Naive thymus-derived CD4-positive, alpha-beta T cell (primary cell): ENCODE measurements around the gene RBM33. TPM values are rescaled to one million over a fixed set of nuclear protein-coding genes. Genes with fewer than 3 reads are reported as not detected.

Experiments
- ATAC-seq: fragments of 150-1000 bp; cut with Tn5 transposase; 2 replicates; pipeline ENCODE4 v1.10.0; 2021; ENCODE audit warnings: mild to moderate bottlenecking, moderate library complexity
- CTCF ChIA-PET: fragments of 350-600 bp; sonication (Branson Sonifier 250); formaldehyde crosslinking; loops from one replicate; lab custom pipeline; 2021; ENCODE audit warnings: antibody characterized with exemption; lab: Charles Lee
- POLR2A ChIA-PET: fragments of 350-600 bp; sonication (Branson Sonifier 250); formaldehyde crosslinking; loops from one replicate; lab custom pipeline; 2021; ENCODE audit warnings: antibody characterized with exemption, inconsistent platforms; lab: Charles Lee
- DNase-seq, 9 donors: peaks; one replicate each; pipeline versions ENCODE4 v3.0.0 to v3.0.0-alpha.2; 2020 to 2022; ENCODE audit warnings: mixed read lengths in 1 of 9
- H3K27ac ChIP-seq: one replicate; pipeline ENCODE4 v1.7.0; 2013; ENCODE audit warnings: mild to moderate bottlenecking, low read depth, low read length, moderate library complexity
- H3K27me3 ChIP-seq, 2 donors: one replicate each; pipeline ENCODE4 v1.7.0; 2013; ENCODE audit warnings: low read length in 2 of 2, mild to moderate bottlenecking in 2 of 2, moderate library complexity in 2 of 2; ENCODE audit not compliant: control insufficient read depth in 2 of 2, insufficient read depth in 2 of 2
- H3K36me3 ChIP-seq, 3 experiments: 1 replicate in 2 of 3; 2 replicates in 1 of 3; pipeline ENCODE4 v1.7.0; 2013; ENCODE audit warnings: low read length in 3 of 3, mild to moderate bottlenecking in 3 of 3, moderate library complexity in 1 of 3; ENCODE audit not compliant: insufficient read depth in 3 of 3, control insufficient read depth in 2 of 3
- H3K4me1 ChIP-seq, 2 donors: one replicate each; pipeline ENCODE4 v1.7.0; 2013; ENCODE audit warnings: low read length in 2 of 2, mild to moderate bottlenecking in 2 of 2, moderate library complexity in 1 of 2; ENCODE audit not compliant: control insufficient read depth in 2 of 2, insufficient read depth in 2 of 2
- H3K4me3 ChIP-seq: 2 replicates; pipeline ENCODE4 v1.7.0; 2013; ENCODE audit warnings: mild to moderate bottlenecking, low read length
- H3K9me3 ChIP-seq, 3 experiments: 1 replicate in 2 of 3; 2 replicates in 1 of 3; pipeline ENCODE4 v1.7.0; 2013; ENCODE audit warnings: low read length in 3 of 3; ENCODE audit not compliant: control insufficient read depth in 2 of 3
- H3K27ac Mint-ChIP-seq, 9 donors: one replicate each; pipeline ENCODE4 v1.8.0; 2020 to 2022; ENCODE audit warnings: mixed read lengths in 9 of 9, mild to moderate bottlenecking in 8 of 9, moderate library complexity in 5 of 9, inconsistent platforms in 2 of 9
- H3K27me3 Mint-ChIP-seq, 5 donors: one replicate each; pipeline ENCODE4 v1.8.0; 2021 to 2022; ENCODE audit warnings: mixed read lengths in 5 of 5, mild to moderate bottlenecking in 1 of 5
- H3K36me3 Mint-ChIP-seq, 5 donors: one replicate each; pipeline ENCODE4 v1.8.0; 2020 to 2022; ENCODE audit warnings: mixed read lengths in 5 of 5, mild to moderate bottlenecking in 3 of 5, inconsistent platforms in 1 of 5
- H3K4me1 Mint-ChIP-seq, 7 donors: one replicate each; pipeline ENCODE4 v1.8.0; 2020 to 2022; ENCODE audit warnings: mixed read lengths in 7 of 7, mild to moderate bottlenecking in 3 of 7, inconsistent platforms in 1 of 7
- H3K4me3 Mint-ChIP-seq, 10 donors: one replicate each; pipeline ENCODE4 v1.8.0; 2020 to 2022; ENCODE audit warnings: mild to moderate bottlenecking in 10 of 10, mixed read lengths in 10 of 10, moderate library complexity in 6 of 10, inconsistent platforms in 2 of 10
- H3K9me3 Mint-ChIP-seq, 11 donors: one replicate each; pipeline ENCODE4 v1.8.0; 2020 to 2022; ENCODE audit warnings: mixed read lengths in 11 of 11, mild to moderate bottlenecking in 4 of 11, inconsistent platforms in 1 of 11, moderate library complexity in 1 of 11
- intact Hi-C, 2 donors: fragments of 100-400 bp; cut with micrococcal nuclease; formaldehyde crosslinking; loops; one replicate each; pipeline ENCODE4 v1.15.1; 2023
- polyA plus RNA-seq, 2 donors: library from polyadenylated mRNA; unstranded; fragments of 300-500 nt; fragmentation: Illumina TruSeq; gene quantifications; one replicate each; pipeline ENCODE4 v1.2.3, GENCODE V29; 2021
- total RNA-seq, 6 experiments: library from RNA in 5 of 6; stranded (reverse) in 5 of 6; gene quantifications; 1 replicate in 5 of 6; 2 replicates in 1 of 6; pipeline ENCODE4 v1.2.3 and lab custom pipeline; 2021 to 2026

Gene RBM33
- total and polyA plus RNA-seq, 7 experiments from 2014 or later, result 43.7 to 177 (median 143) TPM

DNA sequence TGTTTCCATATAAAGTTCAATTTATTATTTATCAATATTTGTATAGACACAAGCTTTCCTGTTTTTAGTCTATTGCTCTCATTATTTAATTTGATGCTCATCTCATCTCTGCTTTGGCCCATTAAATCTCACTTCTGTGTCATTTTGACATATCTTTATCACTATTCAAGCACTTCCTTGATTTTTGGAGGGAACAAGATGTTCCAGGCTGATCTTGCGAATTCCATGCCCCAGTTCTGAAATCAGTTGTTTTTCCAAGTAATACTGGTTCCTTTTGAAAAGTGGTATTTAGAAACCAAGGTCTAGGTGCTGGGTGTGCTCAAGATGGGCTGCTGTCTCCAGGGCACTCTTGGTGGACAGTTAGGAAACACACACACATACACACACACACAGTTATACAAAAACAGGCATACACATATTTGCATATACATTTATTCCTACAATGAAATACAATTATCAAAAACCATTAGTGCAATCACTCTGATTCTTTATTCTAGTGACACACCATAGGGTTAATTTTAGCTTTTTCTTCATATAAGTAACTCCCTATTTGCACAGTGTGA lies 4.4 kb upstream of the RBM33 start:
- ATAC-seq (no peak), DNase-seq (no peak)
- CTCF ChIA-PET, result no interaction called here

DNA sequence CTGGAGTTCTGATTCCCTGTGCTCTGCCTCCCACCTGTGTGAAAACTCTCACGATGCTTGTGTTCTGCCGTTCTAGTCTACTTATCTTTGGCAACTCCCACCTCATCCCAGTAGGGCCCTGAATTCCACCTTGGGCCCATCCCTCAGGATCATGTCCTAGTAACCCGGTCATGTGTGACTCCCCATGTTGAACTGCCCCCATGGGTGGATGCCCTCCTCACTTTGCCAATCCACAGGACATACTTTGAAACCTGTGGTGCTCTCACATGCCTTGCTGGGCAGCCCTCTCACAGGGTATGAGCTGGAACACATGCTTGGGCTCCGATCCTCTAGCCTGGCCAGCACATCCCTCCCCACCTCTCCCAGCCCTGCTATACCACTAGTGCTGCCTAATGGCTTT lies 3.8 kb upstream of the RBM33 start:
- H3K9me3 ChIP-seq, result no peaks in the 10 kb centered on the region
- peaks cover 5 to 43% (median 15%) of the 10 kb centered on the region in 11 donors for H3K9me3 Mint-ChIP-seq
- ChIA-PET POLR2A (no interaction called here), CTCF (no interaction called here)
- no peak overlapping the region for H3K4me3 Mint-ChIP-seq
- H3K36me3 Mint-ChIP-seq, result peaks cover 18 to 51% (median 25%) of the 10 kb centered on the region in 5 donors
- H3K4me1 Mint-ChIP-seq, result peaks cover 14 to 22% (median 19%) of the 10 kb centered on the region in 7 donors
- peaks cover 0 to 13% (median 0%) of the 10 kb centered on the region in 3 experiments for H3K36me3 ChIP-seq
- no peak for ATAC-seq
- intact Hi-C loops, result loop anchor here (5.0 to 10.0 kb wide), 2 partner anchors 1004 to 1497 kb away; partner anchors contain the start of genes UBE3C (in 2 of the 2) and RNF32 (in 1 of the 2)
- no peak overlapping the region for H3K27ac ChIP-seq
- H3K27me3 Mint-ChIP-seq, result peaks cover 0 to 21% (median 12%) of the 10 kb centered on the region in 5 donors
- H3K4me3 ChIP-seq, result no peak overlapping the region
- no peak for DNase-seq
- no peaks in the 10 kb centered on the region for H3K27me3 ChIP-seq
- H3K27ac Mint-ChIP-seq, result no peak overlapping the region
- peaks cover 4 to 9% of the 10 kb centered on the region in 2 donors for H3K4me1 ChIP-seq

More for the DNA sequence above, 4.4 kb upstream of the RBM33 start:
- Mint-ChIP-seq H3K4me1 (peaks cover 9 to 16% (median 14%) of the 10 kb centered on the region in 7 donors), H3K4me3 (no peak overlapping the region), H3K9me3 (peaks cover 5 to 43% (median 15%) of the 10 kb centered on the region in 11 donors), H3K27ac (peak overlapping the region in 1 of 9 donors; percentile 74), H3K36me3 (peaks cover 18 to 49% (median 25%) of the 10 kb centered on the region in 5 donors), H3K27me3 (peaks cover 0 to 21% (median 12%) of the 10 kb centered on the region in 5 donors)
- H3K36me3 ChIP-seq, result peaks cover 0 to 13% (median 0%) of the 10 kb centered on the region in 3 experiments
- H3K9me3 ChIP-seq, result no peaks in the 10 kb centered on the region
- H3K4me3 ChIP-seq, result no peak overlapping the region
- H3K4me1 ChIP-seq, result peaks cover 0 to 6% of the 10 kb centered on the region in 2 donors
- no peaks in the 10 kb centered on the region for H3K27me3 ChIP-seq
- intact Hi-C loops, result loop anchor here (5.0 to 10.0 kb wide), 2 partner anchors 1005 to 1497 kb away; partner anchors contain the start of genes UBE3C (in 2 of the 2) and RNF32 (in 1 of the 2)
- no peak overlapping the region for H3K27ac ChIP-seq
- POLR2A ChIA-PET, result no interaction called here

DNA sequence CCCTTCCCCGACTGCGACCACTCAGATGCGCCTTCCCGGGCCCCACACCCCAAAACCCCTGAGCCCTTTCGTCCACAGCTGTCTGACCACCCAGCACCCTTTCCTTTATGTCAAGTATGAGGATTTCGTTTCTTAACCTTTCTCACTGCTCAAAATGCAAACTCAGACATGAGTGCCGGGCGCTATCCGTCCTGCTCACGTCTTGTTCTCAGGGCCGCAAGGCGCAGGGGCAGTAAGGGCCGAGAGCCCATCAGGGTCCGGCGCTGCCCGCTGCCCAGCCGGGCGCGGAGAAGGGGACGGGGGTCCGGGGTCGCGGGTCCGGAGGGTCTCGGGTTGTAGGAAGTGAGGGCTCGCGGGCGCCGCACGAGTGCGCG lies 670 bp upstream of the RBM33 start:
- Mint-ChIP-seq H3K9me3 (peaks cover 0 to 21% (median 8%) of the 10 kb centered on the region in 11 donors), H3K36me3 (peaks cover 27 to 61% (median 40%) of the 10 kb centered on the region in 5 donors), H3K27me3 (peaks cover 0 to 2% (median 0%) of the 10 kb centered on the region in 5 donors), H3K4me1 (peaks cover 26 to 53% (median 43%) of the 10 kb centered on the region in 7 donors), H3K27ac (peak overlapping the region; percentile 94 to 100 (median 98)), H3K4me3 (peak overlapping the region; percentile 94 to 100 (median 99))
- H3K4me1 ChIP-seq, result peaks cover 22 to 27% of the 10 kb centered on the region in 2 donors
- POLR2A ChIA-PET, result interaction anchor here (0.8 to 2.0 kb wide), 5 partner anchors 12 to 347 kb away, joined by 3 to 5 read pairs (median 3); no protein-coding TSS in a partner anchor
- ATAC-seq, result no peak
- H3K4me3 ChIP-seq, result peak overlapping the region; percentile 99
- intact Hi-C loops, result loop anchor here (1.0 to 10.0 kb wide), 6 partner anchors 41 to 1494 kb away; partner anchors contain the start of genes UBE3C (in 2 of the 2), INSIG1 (in 1 of the 2) and RNF32 (in 1 of the 2)
- peak overlapping the region; percentile 98 for H3K27ac ChIP-seq
- no peaks in the 10 kb centered on the region for H3K27me3 ChIP-seq
- H3K36me3 ChIP-seq, result peaks cover 0 to 20% (median 2%) of the 10 kb centered on the region in 3 experiments
- CTCF ChIA-PET, result no interaction called here
- peaks cover 0 to 1% (median 0%) of the 10 kb centered on the region in 3 experiments for H3K9me3 ChIP-seq
- no peak for DNase-seq

DNA sequence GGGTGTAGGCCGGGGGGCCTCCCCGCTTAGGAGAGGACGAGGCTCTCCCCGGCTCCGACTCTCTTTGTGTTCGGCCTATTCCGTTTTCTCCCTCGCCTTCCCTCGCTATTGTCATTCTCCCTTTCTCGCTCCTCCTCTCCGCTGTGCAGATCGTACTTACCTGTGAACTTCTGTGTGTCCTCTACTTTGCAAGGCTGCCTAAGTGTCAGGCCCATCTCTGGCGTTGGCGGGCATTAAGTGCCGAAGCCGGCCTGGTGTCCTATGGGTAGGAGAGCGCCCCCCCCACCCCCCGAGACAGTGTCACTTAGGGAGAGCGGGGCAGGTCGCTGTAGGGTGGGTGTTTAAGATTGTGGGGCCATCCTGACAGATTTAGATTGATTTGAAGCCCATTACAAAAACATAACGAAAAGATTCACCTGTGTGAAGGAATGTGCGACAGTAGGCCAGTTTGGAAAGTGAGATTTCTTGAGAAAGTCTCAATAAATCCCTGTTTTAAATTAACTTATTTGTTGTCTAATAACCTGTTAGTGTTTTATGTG lies 579 bp downstream of the RBM33 start:
- Mint-ChIP-seq H3K36me3 (peaks cover 34 to 62% (median 50%) of the 10 kb centered on the region in 5 donors), H3K9me3 (peaks cover 0 to 26% (median 12%) of the 10 kb centered on the region in 11 donors), H3K27me3 (peaks cover 0 to 2% (median 0%) of the 10 kb centered on the region in 5 donors), H3K4me3 (peak overlapping the region; percentile 94 to 100 (median 99)), H3K27ac (peak overlapping the region; percentile 94 to 100 (median 98)), H3K4me1 (peaks cover 36 to 65% (median 55%) of the 10 kb centered on the region in 7 donors)
- ChIA-PET POLR2A (interaction anchor here (1.4 to 2.0 kb wide), 2 partner anchors 14 to 71 kb away, joined by 3 to 5 read pairs; no protein-coding TSS in a partner anchor), CTCF (no interaction called here)
- DNase-seq (peak in 1 of 9 donors; percentile 37), ATAC-seq (peak; percentile 47)
- intact Hi-C loops, result loop anchor here (1.0 to 10.0 kb wide), 10 partner anchors 10 to 1492 kb away; partner anchors contain the start of genes RNF32 (in 2 of the 2), UBE3C (in 2 of the 2), INSIG1 (in 1 of the 2) and PAXIP1 (in 1 of the 2)
- H3K36me3 ChIP-seq, result peaks cover 0 to 20% (median 7%) of the 10 kb centered on the region in 3 experiments
- peak overlapping the region; percentile 99 for H3K4me3 ChIP-seq
- no peaks in the 10 kb centered on the region for H3K27me3 ChIP-seq
- H3K9me3 ChIP-seq, result peaks cover 0 to 7% (median 0%) of the 10 kb centered on the region in 3 experiments
- peaks cover 27 to 34% of the 10 kb centered on the region in 2 donors for H3K4me1 ChIP-seq
- H3K27ac ChIP-seq, result peak overlapping the region; percentile 98

DNA sequence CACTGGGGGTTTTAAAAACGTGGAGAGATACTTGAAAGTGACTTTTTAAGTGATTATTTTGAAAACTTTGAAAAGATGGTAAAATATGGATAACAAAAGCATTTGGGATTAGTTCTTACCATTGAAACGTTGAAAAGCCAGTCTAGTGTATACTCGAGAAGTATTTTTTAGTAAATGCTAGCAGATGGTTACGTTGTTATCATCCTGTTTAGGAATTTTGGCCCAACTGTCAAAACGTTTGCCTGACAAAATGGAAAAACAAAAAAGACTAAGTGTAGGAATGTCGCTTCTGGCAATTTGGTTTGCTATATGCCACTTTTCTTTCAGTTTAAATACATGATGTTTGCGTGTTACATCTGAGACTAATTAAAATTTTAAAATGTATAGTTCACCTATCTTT lies 1.2 kb downstream of the RBM33 start:
- peaks cover 0 to 7% (median 0%) of the 10 kb centered on the region in 3 experiments for H3K9me3 ChIP-seq

DNA sequence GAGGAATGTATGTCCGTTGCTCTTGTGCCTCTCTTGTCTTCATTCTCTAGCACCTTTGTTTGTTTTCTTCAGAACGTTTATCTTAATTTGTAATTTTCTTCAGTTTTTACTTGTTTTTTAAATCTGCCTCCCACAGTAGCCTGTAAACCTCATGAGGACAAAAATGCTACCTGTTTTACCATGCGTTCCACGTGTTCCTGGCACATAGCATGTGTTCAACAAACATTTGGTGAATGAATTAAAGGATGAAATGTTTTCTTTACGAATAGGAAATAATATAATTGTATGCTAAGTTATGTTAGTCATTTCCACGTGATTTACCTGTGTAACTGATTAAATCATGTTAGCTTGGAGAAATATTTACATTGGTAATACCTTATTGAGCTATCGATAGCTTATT lies 2.2 kb downstream of the RBM33 start:
- H3K4me1 ChIP-seq, result peaks cover 28 to 41% of the 10 kb centered on the region in 2 donors

More for the DNA sequence above, 1.2 kb downstream of the RBM33 start:
- Mint-ChIP-seq H3K27ac (peak overlapping the region; percentile 94 to 100 (median 98)), H3K4me3 (peak overlapping the region; percentile 94 to 100 (median 99)), H3K36me3 (peaks cover 32 to 61% (median 50%) of the 10 kb centered on the region in 5 donors), H3K9me3 (peaks cover 0 to 31% (median 12%) of the 10 kb centered on the region in 11 donors), H3K4me1 (peaks cover 40 to 71% (median 61%) of the 10 kb centered on the region in 7 donors), H3K27me3 (peaks cover 0 to 2% (median 0%) of the 10 kb centered on the region in 5 donors)
- Histone ChIP-seq H3K4me3 (peak overlapping the region; percentile 99), H3K27me3 (no peaks in the 10 kb centered on the region), H3K36me3 (peaks cover 0 to 20% (median 7%) of the 10 kb centered on the region in 3 experiments), H3K4me1 (peaks cover 27 to 37% of the 10 kb centered on the region in 2 donors), H3K27ac (peak overlapping the region; percentile 98)
- DNase-seq (no peak), ATAC-seq (no peak)
- intact Hi-C loops, result loop anchor here (1.0 to 10.0 kb wide), 7 partner anchors 10 to 999 kb away; partner anchors contain the start of genes RNF32 (in 2 of the 2) and PAXIP1 (in 1 of the 2)
- CTCF ChIA-PET, result no interaction called here
- POLR2A ChIA-PET, result no interaction called here

More for the DNA sequence above, 2.2 kb downstream of the RBM33 start:
- intact Hi-C loops, result loop anchor here (5.0 to 10.0 kb wide), 4 partner anchors 91 to 998 kb away; partner anchors contain the start of genes RNF32 (in 2 of the 2) and PAXIP1 (in 1 of the 2)
- H3K9me3 ChIP-seq, result peaks cover 0 to 7% (median 0%) of the 10 kb centered on the region in 3 experiments
- ATAC-seq (no peak), DNase-seq (no peak)
- no peaks in the 10 kb centered on the region for H3K27me3 ChIP-seq
- no peak overlapping the region for H3K4me3 ChIP-seq
- Mint-ChIP-seq H3K27ac (peak overlapping the region in 5 of 9 donors; percentile 33 to 100 (median 98)), H3K27me3 (peaks cover 0 to 2% (median 0%) of the 10 kb centered on the region in 5 donors), H3K36me3 (peaks cover 28 to 54% (median 40%) of the 10 kb centered on the region in 5 donors), H3K4me3 (peak overlapping the region; percentile 94 to 100 (median 99)), H3K9me3 (peaks cover 0 to 31% (median 12%) of the 10 kb centered on the region in 11 donors), H3K4me1 (peaks cover 45 to 81% (median 71%) of the 10 kb centered on the region in 7 donors)
- ChIA-PET CTCF (no interaction called here), POLR2A (no interaction called here)
- H3K27ac ChIP-seq, result no peak overlapping the region
- peaks cover 0 to 20% (median 7%) of the 10 kb centered on the region in 3 experiments for H3K36me3 ChIP-seq
